ENCODE results near the gene PROSER1. TPM values are rescaled to one million over a fixed set of nuclear protein-coding genes. Genes with fewer than 3 reads are reported as not detected.

The PROSER1 gene
- total and polyA plus RNA-seq, 10 of the 15 experiments (the other 5 are each of a cell fraction or from before 2014, with no cell fraction given), result 14.3 to 66.0 (median 26.9) TPM

Other genes with a start within 250 kb of the PROSER1 start
- gene STOML3, start 47.3 kb downstream of the PROSER1 start, total RNA-seq (2014; rRNA removed), result not detected in 2 replicates
- gene STOML3, start 47.3 kb downstream of the PROSER1 start, total RNA-seq (2014; rRNA removed; fragmentation: Illumina TruSeq; extraction: Trizol), result not detected in 2 replicates
- not detected in 2 replicates for gene STOML3, start 47.3 kb downstream of the PROSER1 start, total RNA-seq (2021)
- not detected in 2 replicates for gene STOML3, start 47.3 kb downstream of the PROSER1 start, polyA plus RNA-seq (2011; rRNA removed)
- gene STOML3, start 47.3 kb downstream of the PROSER1 start, polyA plus RNA-seq (2014; fragmentation: Illumina TruSeq; extraction: Trizol), result not detected in 2 replicates
- gene STOML3, start 47.3 kb downstream of the PROSER1 start, polyA plus RNA-seq (2014; fragmentation: Nextera tagmentation; extraction: Ambion mirVana), result not detected
- not detected in 2 replicates for gene STOML3, start 47.3 kb downstream of the PROSER1 start, polyA plus RNA-seq (2014; rRNA removed)
- gene STOML3, start 47.3 kb downstream of the PROSER1 start, polyA plus RNA-seq (2016; fragmentation: Nextera tagmentation; extraction: Ambion mirVana), result not detected
- gene NHLRC3, start 367 bp upstream of the PROSER1 start, total RNA-seq (2014; rRNA removed), result 19.3 and 27.5 TPM in 2 replicates
- gene NHLRC3, start 367 bp upstream of the PROSER1 start, total RNA-seq (2014; rRNA removed; fragmentation: Illumina TruSeq; extraction: Trizol), result 25.9 and 27.8 TPM in 2 replicates
- gene NHLRC3, start 367 bp upstream of the PROSER1 start, total RNA-seq (2021), result 16.4 and 17.9 TPM in 2 replicates
- gene NHLRC3, start 367 bp upstream of the PROSER1 start, polyA plus RNA-seq (2011; rRNA removed), result 38.0 and 56.4 TPM in 2 replicates
- gene NHLRC3, start 367 bp upstream of the PROSER1 start, polyA plus RNA-seq (2014; fragmentation: Illumina TruSeq; extraction: Trizol), result 22.3 and 30.9 TPM in 2 replicates
- gene NHLRC3, start 367 bp upstream of the PROSER1 start, polyA plus RNA-seq (2014; fragmentation: Nextera tagmentation; extraction: Ambion mirVana), result 10 to 100 TPM in 1 of 2 experiments, 1 to 10 TPM in 1; 8.3 to 11.8 TPM
- gene NHLRC3, start 367 bp upstream of the PROSER1 start, polyA plus RNA-seq (2014; rRNA removed), result 20.8 and 26.0 TPM in 2 replicates
- gene NHLRC3, start 367 bp upstream of the PROSER1 start, polyA plus RNA-seq (2016; fragmentation: Nextera tagmentation; extraction: Ambion mirVana), result 10 to 100 TPM; 12.7 to 18.5 TPM

Measured in GM12878 (cell line).